GM12891 (cell line): ENCODE data around the gene JUND.

Experiments
- DNase-seq: peaks from one replicate; pipeline ENCODE4 v3.0.0; 2011; ENCODE audit warnings: low spot score; ENCODE audit not compliant: insufficient read length
- FAIRE-seq: peaks from 2 replicates; lab custom pipeline; 2011; peaks lifted over from hg19 to GRCh38; lab: Jason Lieb, UNC
- PAX5 ChIP-seq: IDR thresholded peaks from 2 replicates; pipeline ENCODE4 v1.6.1; 2011; ENCODE audit warnings: low read length, moderate library complexity, mild to moderate bottlenecking; ENCODE audit not compliant: insufficient read depth, severe bottlenecking
- POLR2A ChIP-seq: IDR thresholded peaks from 2 replicates; pipeline ENCODE4 v1.6.1; 2011; ENCODE audit warnings: low read depth, low read length, control low read depth
- POLR2AphosphoS5 ChIP-seq: IDR thresholded peaks from 2 replicates; pipeline ENCODE4 v1.6.1; 2011; ENCODE audit warnings: low read depth, low read length, control low read depth
- POU2F2 ChIP-seq: IDR thresholded peaks from 2 replicates; pipeline ENCODE4 v1.6.1; 2011; ENCODE audit warnings: low read depth, mild to moderate bottlenecking, control low read depth, low read length, moderate library complexity
- SPI1 ChIP-seq: IDR thresholded peaks from 2 replicates; pipeline ENCODE4 v1.6.1; 2011; ENCODE audit warnings: low read depth, low read length, control low read depth
- TAF1 ChIP-seq: IDR thresholded peaks from 2 replicates; pipeline ENCODE4 v1.6.1; 2011; ENCODE audit warnings: low read depth, low read length, control low read depth

JUND gene

GRCh38 chr19:18308948-18309325, 27.5 kb upstream of the JUND start:
- FAIRE-seq (no peak), DNase-seq (no peak)
- TF ChIP-seq POU2F2, result no peak
- TF ChIP-seq TAF1, result no peak
- no peak for TF ChIP-seq PAX5
- TF ChIP-seq SPI1, result no peak
- TF ChIP-seq POLR2A, result no peak
- no peak for TF ChIP-seq POLR2AphosphoS5

GRCh38 chr19:18308051-18308947, 26.9 kb upstream of the JUND start:
- no peak for DNase-seq
- no peak for FAIRE-seq
- TF ChIP-seq POLR2A (no peak), POLR2AphosphoS5 (no peak), TAF1 (no peak), SPI1 (no peak), POU2F2 (no peak), PAX5 (no peak)

DNA sequence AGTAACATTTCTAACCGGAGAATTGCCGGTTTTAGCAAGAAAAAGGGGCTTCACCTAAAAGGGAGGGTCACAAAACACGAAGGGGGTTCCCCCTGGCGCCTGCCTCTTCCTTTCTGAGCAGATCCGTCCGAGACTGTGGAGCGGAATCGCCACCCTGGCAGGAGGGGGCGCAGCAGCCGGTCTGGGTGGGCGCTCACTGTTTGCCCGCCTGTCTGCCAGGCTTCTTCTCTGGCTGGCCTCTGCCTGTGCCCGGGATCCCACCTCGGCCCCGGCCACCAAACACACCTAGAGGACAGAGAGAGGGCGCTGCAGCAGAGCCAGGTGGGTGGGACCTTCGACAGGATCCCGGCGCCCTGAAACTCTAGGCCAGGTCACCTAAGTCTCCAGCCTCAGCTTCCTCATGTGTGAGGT, 25.9 kb upstream of the JUND start:
- peak; percentile 73 for FAIRE-seq
- TF ChIP-seq PAX5 (no peak), TAF1 (no peak), POU2F2 (no peak), POLR2AphosphoS5 (no peak), SPI1 (0 out of 2 replicates have a peak, but pooled peaks have one; percentile 24)
- no peak for DNase-seq

DNA sequence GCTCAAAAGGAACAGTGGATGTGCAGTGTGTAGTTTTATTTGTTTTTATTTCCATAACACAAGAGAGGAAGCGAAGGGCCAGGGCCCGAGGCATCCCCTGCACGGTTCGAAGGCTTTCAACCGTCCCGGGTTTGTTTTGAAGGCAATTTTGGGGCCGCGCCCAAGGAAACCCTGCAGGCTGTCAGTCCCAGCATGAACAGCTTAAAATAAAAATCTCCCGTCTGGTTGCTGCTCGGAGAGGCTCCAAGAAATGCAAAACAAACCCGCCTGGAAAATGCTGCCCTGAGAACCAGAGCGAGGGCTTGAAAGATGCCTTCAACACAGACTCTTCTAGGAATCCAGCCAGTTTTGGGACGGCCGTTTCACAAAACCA, 25.5 kb upstream of the JUND start:
- TF ChIP-seq SPI1 (no peak), POLR2AphosphoS5 (no peak), PAX5 (no peak), TAF1 (no peak), POU2F2 (no peak), POLR2A (no peak)
- DNase-seq (no peak), FAIRE-seq (no peak)

DNA sequence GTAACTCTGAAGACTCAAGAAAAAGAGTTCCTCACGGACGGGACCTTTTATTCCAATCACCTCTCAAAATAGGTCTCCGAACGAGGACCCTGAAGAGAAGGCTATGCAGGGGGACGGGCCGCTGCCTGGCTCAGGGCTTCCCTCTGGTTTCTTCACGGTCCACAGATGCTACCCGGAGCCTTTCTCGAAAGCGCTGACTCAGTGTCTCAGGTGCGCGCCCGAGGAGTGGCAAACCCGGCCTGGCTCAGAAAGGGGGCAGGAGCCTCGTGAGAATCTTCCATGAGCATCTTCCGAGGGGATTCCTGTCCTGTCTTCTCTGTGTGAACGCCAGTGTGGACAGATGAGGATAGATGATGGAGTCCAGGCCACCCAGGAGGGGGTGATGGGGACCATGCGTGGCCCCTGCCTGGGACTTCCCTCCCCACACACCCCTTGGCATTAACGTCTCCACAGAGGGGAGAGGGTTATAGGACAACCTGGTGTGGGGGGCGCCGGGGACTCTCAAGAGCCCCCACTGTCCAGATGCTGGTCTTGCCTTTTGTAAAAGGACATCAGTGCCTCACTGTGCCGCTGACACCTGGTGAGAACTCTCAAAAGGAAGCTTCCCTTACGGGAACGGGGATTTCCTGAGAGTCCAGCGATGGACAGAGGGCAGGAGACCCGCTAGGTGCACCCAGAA, 24.9 kb upstream of the JUND start:
- FAIRE-seq, result no peak
- TF ChIP-seq TAF1 (no peak), POLR2AphosphoS5 (no peak), POLR2A (no peak), SPI1 (no peak), PAX5 (no peak), POU2F2 (no peak)
- DNase-seq, result no peak

DNA sequence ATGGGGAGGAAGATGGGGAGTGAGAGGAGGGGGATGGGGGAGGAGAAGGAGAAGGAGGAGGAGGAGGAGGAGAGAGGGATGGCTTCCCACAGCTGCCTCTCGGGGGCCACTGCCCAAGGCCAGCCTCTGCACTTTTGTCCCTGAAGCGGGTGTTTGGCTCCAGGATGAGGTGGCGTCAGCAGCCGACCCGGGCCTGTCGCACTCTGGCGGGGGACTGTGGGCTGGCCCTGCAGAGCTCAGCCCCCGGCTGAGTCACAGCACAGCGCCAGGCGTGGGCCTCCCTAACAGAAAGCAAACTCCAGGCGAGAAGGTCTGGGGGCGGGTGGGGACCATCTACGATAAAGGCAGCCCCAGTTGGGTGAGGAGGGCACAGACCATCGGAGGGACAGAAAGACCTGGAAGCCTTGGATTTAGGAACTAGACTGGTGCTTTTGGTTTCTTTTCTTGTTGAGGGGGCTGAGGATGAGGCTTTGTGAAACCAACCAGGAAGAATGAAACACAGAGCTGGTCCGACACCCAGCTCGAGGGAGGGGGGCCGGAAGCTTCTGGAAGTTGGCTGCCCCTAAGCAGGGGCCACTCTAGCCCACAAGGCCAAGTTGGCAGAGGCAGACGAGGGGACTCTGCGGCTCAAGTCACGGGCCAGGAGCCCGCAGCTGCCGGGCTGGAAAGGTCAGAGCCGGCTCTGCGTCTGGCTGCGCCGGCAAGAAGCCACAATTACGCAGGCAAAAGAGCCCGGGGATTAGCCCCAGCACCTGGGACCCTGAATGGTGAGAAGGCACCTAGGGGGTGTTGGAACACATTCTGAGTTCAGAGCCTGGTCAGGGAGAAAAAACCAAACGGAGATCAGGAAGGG, 23.3 kb upstream of the JUND start:
- TF ChIP-seq SPI1 (no peak), PAX5 (no peak), POU2F2 (peak; percentile 51), POLR2AphosphoS5 (peak; percentile 65; the same call in 1 of the 2 replicates), POLR2A (peak; percentile 59; the same call in 1 of the 2 replicates), TAF1 (peak; percentile 63; the same call in 1 of the 2 replicates)
- DNase-seq, result peak; percentile 89
- peak; percentile 78 for FAIRE-seq

GRCh38 chr19:18304208-18304457, 22.7 kb upstream of the JUND start:
- TF ChIP-seq POLR2AphosphoS5 (no peak), PAX5 (no peak), TAF1 (no peak), SPI1 (no peak), POU2F2 (no peak), POLR2A (no peak)
- DNase-seq (no peak), FAIRE-seq (no peak)

DNA sequence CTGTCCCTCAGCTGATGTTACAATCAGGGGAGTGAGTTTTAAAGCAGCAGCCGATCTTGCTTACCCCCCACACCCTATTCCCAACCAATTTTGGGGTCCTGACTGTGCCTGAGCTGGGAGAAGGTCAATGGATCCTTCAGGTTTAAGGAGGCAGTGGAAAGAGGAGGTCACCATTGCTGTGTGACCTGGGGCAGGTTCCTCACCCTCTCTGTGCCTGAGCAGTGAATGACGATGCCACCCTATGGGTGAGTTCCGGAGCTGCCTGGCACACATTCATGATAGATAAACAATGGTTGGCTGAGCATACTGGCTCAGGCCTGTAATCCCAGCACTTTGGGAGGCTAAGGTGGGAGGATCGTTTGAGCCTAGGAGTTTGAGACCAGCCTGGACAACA, 20.3 kb upstream of the JUND start:
- TF ChIP-seq SPI1, result no peak
- no peak for TF ChIP-seq POU2F2
- no peak for TF ChIP-seq TAF1
- TF ChIP-seq POLR2A, result no peak
- no peak for TF ChIP-seq PAX5
- no peak for TF ChIP-seq POLR2AphosphoS5
- DNase-seq, result no peak
- FAIRE-seq, result no peak

- DNase-seq (no peak), FAIRE-seq (no peak)
- TF ChIP-seq POU2F2 (no peak), POLR2A (no peak), POLR2AphosphoS5 (no peak), SPI1 (no peak), TAF1 (no peak), PAX5 (no peak)
Measured at GRCh38 chr19:18300930-18301717, 19.7 kb upstream of the JUND start.
